Suppressor macrophage treated with lipopolysaccharide for 1 hour (primary cell): Measurements from ENCODE around the gene CLPX.
"Not testable (repeated sequence)": the region's sequence is repeated elsewhere in the genome, so short reads cannot be mapped to it uniquely, and the experiment has no call there.

Experiments used
- DNase-seq, 3 donors: peaks; one replicate each; pipeline ENCODE4 v3.0.0-alpha.2; 2020 to 2022

CLPX gene

DNA sequence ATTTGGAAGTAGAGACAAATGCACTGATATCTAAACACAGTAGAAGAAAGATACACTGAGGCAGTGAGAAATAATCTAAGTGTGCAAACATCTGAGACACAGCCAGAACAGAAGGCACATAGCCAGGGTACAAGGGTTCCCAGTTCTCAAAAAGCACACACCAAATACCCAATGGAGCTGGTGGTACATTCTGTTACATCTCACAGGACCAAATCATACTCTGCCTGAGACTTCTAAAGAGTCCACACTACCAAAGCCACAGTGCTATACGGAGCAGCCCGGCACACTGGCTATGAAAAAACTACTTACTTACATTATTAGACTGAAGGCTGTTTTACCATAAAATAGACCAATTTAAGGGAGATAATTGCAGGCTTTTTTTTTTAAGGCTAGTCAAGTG, 19.3 kb downstream of the CLPX start:
- no peak for DNase-seq

DNA sequence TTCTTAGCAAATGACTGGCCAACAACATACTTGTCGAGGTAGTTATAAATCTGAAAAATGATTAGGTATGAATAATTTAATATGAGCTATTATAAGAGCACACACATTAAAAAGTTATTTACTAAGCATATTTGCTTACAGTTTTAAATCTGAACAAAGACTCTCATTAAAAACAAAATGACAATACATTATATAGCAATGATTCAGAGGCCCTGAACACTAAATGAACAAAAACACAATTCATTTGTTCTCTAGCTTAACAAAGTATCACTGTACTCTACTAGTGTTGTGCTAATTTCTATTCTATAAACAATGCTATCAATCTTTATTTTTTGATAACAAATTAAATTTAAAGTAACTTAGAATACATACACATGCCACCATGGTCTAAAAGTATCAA, 21.0 kb downstream of the CLPX start:
- no peak for DNase-seq

DNA sequence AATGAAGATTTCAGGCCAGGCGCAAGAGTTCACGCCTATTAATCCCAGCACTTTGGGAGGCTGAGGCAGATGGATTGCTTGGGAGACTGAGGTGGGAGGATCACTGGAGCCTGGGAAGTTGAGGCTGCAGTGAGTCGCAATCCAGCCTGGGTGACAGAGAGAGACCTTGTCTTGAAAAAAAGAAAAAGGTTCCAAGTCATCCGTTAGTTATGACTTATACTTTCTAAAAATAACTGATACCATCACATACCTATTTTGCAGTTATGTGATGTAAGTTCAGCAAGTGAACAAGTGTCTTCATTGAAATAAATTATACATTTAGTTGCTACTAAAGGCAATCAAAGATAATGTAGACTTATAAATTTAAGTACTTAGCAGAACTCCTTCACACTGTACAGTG, 22.1 kb downstream of the CLPX start:
- no peak for DNase-seq

DNA sequence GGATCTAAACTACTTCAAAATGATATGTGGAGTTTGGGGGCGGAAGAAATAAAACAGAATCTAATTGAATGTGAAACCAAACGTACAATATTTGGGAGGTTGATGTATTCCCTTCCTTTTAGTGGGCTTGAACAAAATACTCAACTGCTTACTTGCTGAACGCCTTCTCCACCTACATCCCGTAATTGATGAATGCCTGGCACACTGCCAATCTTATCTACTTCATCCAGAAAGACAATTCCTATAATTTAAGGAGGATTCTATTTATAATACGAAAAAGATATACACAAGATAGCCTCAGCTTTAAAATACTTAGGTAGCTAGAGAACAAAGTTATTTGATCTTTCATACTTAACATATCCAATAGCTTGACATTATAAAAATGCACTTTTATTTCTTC, 28.4 kb downstream of the CLPX start:
- no peak for DNase-seq

DNA sequence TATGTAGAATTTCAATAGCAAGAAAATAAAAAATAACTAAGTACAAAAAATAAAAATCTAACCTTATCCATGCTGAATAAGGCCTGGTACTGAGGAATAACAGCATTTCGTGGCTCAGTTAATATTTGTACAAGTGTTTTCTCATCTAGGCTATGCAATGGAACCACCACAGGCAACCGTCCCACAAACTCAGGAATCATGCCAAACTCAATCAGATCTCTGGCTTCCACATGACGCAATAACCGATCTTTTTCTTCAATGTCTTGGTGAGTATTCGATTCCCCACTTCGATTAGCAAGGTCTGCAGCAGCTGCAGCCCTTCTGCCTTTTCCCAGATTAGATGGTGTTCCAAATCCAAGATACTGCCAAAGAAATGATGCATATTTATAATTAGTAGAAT, 30.4 kb downstream of the CLPX start:
- DNase-seq, result no peak

DNA sequence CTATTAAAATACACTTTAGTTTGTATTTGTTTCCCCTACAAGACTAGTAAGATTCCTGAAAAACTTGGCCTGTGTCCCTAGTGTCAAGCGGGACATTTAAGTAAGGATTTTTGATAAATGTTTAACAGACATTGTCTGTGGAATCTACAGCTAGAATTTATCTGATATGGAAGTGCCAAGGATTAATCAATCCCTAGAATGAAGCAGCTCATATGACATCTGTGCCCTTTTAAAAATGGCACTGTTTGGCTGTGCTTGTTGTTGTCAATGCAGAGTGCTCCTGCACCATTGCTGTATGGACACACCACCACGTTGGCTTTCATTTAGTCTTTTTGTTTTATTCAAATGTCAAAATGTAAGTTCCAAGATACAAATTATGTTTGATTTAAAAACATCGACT, 37.2 kb downstream of the CLPX start:
- DNase-seq, result no peak

DNA sequence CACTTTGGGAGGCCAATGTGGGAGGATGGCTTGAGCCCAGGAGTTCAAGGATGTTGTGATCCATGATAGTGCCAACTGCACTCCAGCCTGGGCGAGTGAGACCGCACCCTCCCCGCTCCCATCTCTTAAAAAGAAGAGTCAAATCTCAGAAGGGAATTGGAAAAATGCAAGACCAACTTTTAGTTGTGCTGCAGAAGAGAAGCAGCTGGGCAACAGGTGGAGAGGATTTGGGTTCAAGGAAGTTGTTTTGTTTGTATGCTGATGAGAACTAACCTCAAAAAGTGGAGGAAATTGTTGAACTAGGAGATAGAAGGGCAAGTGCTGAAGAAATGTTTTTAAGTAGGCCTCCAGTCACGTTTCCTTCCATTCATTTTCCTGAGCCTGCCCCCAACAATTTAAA, 38.7 kb downstream of the CLPX start:
- no peak for DNase-seq

DNA sequence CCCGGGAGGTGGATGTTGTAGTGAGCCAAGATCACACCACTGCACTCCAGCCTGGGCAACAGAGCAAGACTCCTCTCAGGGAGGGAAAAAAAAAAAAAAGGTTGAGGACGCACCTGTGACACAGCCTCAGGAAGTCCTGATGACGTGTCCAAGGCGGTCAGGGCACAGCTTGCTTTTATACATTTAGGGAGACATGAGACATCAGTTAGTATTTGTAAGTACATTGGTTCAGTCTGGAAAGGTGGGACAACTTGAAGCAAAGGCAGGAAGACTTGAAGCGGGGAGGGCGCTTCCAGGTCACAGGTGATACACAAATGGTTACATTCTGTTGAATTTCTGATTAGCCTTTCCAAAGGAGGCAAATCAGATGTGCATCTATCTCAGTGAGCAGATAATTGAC, 46.5 kb downstream of the CLPX start:
- DNase-seq, result not testable (repeated sequence)

DNA sequence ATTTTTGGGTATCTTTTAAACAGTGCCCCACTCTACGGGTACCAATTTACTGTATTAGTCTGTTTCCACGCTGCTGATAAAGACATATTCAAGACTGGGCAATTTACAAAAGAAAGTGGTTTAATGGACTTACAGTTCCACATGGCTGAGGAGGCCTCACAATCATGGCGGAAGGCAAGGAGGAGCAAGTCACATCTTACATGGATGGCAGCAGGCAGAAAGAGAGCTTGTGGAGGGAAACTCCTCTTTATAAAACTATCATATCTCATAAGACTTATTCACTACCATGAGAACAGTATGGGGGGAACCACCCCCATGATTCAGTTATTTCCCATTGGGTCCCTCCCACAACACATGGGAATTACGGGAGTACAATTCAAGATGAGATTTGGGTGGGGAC, 47.2 kb downstream of the CLPX start:
- not testable (repeated sequence) for DNase-seq

DNA sequence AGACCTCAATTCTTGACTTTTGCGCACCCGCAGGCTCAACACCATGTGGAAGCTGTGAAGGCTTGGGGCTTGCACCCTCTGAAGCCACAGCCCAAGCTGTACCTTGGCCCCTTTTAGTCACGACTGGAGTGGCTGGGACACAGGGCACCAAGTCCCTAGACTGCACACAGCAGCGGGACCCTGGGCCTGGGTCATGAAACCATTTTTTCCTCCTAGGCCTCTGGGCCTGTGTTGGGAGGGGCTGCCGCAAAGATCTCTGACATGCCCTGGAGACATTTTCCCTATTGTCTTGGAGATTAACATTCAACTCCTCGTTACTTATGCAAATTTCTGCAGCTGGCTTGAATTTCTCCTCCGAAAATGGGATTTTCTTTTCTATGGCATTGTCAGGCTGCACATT, 48.1 kb downstream of the CLPX start:
- not testable (repeated sequence) for DNase-seq

DNA sequence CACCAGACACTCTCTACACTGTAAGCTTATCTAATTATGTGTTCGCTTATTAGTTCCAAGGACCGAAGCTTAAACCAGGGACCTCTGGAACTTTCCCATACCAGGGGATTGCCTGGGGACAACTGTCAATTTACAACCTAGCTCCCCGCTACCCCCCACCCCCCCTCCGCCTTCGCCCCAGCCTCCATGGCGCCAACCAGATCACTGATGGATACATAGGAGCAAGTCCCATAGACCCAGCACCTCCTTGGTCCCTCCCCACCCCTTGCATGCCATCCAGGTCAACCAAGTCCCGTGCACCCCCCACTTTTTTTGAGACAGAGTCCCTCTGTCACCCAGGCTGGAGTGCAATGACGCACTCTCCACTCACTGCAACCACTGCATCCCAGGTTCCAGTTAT, 50.6 kb downstream of the CLPX start:
- DNase-seq, result no peak

DNA sequence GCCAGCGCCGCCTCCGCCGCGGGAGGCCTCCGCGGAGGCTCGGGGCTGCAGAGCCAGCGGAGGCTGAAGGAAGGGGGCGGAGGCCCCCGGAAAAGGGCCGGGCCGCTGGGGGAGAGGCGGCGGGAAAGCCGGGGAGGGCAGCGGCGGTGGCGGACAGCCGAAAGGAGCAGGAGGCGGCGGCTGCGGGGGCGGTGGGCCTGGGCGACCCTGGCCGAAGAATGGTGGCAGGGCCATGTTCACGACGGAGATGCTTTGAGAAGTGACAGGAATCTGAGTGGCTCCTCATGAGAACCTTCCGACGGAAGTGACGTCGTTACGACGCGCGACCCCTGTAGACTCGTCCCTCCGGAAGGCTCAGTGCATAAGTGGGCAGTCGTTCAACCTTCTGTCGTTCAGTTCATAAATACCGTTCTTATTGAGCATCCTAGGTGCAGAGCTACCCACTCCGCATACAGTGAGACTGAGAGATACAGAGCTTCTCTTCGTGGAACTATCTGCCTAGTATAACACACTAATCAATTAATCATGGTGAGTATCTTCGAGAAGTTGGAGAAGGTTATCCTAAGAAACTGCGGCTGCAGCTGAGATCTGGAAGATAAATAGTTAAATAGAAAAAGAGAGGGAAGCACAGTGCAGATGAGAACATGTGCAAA, 51.5 kb downstream of the CLPX start, which contains the start of gene PDCD7:
TSS of gene PDCD7 (minus strand) at position 261 of the 653 bp plus-strand sequence. CDS start at position 234, 27 bp downstream.
- DNase-seq, result peak; percentile 92 to 93 (median 93)

DNA sequence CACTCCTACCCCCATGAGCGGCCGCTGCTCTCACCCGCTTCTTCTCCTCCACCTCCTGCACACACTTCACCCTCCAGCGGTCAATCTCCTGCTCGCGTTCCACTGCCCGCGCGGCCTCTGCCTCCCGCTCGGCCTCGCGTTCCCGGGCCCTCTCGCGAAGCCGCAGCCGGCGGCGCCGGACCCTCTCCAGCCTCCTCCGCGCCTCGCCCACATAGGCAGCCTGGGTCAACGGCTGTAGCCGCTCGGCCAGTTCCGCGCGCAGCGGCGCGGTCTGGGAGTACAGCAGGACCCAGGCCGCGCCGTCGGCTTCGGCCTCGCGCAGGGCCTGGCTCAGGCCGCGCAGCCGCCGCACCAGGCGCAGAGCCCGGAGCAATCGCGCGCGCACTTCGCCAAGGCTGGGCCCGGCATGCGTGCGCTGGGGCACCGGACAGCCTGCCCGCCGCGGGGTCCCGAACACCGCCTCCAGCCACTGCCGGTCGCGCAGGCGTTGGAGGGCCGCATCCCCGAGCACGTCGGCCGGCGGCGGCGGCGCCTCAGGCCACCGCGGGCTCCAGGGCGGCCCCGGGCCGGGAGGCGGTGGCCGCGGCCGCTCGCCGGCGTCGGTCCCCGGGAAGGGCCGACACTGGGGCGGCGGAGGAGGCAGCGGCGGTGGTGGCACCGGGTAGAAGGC, 52.1 kb downstream of the CLPX start:
- peak; percentile 71 to 87 (median 79) for DNase-seq

DNA sequence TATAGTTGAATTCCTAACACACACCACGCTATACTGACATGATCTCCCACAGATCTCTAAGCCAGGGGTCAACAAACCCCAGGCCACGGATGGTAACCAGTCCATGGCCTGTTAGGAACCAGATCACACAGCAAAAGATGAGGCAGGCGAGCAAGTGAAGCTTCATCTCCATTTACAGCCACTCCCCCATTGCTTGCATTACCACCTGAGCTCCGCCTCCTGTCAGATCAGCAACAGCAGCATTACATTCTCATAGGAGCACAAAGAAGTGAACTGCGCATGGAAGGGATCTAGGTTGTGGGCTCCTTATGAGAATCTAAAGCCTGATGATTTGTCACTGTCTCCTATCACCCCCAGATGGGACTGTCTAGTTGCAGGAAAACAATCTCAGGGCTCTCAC, 54.2 kb downstream of the CLPX start:
- no peak for DNase-seq

DNA sequence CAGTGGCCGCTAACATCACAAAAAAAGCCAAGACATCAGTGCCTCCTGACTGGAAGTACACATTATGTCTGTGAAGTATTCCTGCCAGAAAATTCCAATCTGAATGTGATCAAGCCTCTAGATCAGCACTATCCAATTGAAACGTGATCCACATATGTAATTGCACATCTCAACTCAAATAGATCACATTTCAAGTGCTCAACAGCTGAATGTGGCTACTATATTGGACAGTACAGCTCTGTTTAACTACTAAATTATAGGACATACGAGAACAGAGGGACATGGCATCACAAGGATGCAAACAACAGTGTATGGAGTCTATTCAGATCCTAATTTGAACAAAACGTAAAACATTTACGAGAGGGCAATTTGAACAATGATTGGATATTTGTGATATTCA, 69.6 kb downstream of the CLPX start:
- no peak for DNase-seq

DNA sequence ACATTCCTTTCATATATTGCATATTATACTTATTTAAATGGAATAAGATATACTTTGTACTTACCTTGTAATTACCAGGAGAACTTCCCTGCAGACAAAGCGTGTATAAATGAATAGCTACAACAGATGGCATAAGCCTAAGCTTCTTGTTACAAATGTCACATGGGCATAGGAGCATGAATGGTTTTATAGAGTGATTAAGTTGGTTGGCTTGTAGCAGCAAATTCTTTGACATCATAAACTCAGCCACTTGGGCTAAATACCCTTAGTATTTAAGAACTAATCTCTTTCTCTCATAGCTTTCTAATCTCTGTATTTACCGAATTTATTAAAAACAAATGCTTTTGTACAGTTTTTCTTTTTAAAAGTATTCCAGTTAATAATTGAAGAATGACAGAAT, 70.1 kb downstream of the CLPX start, which contains the start of gene UBAP1L:
TSS of gene UBAP1L (minus strand) at position 115 of the 400 bp plus-strand sequence. CDS start 8,985 bp downstream, outside the sequence.
- no peak for DNase-seq

DNA sequence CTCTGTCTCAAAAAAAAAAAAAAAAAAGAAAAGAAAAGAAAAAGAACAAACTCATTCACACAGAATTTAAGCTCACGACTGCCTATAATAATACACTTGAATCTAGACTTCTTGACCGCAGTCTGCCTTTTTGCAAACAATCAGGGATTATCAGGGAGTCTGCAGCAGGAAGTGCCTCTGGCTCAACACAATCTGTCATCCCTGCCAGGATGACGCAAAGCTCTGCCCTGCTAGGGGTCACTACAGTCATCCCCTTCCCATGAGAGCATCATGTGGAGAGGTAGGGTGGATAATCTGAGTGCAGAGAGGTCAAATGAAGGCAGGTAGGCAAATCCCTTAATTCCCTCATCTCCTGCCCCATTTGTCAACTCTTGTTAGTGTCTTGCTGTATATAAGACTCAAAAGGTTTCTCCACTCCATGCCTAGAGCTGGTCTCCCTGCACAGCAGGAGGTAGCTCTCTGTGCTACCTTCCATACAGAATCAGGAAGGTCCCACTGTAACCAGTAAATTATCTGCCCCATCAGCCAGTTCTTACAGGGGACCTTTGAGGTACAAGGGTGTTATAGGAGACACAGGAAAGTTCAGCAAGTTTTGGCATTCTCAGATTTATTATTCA, 74.4 kb downstream of the CLPX start:
- DNase-seq, result no peak

DNA sequence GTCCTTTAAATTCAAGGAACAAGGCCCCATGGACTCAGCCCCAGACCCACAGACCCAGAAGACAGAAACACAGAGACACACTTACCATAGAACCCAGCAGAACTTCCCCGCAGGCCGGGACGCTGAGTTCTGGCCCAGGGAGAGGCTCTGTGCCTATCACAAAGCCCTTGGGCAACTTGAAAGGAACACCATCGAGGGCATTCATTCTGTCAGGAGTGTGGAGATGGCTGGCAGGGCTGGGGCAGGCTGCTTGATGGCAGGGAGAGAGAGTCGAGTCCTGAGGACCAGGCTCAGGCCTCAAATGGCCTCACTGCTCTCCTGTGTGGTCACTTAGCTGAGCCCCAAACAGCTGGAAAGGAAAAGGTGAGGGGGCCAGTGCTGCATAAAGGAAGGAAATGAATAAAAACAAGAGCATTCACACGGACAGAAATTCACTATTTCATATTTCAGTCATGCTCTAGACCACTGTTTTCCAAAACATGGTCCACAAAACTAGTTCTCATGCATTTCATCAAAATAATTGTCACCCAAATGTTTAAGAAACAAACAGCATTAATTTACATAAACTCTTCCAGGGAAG, 79.0 kb downstream of the CLPX start:
- no peak for DNase-seq

DNA sequence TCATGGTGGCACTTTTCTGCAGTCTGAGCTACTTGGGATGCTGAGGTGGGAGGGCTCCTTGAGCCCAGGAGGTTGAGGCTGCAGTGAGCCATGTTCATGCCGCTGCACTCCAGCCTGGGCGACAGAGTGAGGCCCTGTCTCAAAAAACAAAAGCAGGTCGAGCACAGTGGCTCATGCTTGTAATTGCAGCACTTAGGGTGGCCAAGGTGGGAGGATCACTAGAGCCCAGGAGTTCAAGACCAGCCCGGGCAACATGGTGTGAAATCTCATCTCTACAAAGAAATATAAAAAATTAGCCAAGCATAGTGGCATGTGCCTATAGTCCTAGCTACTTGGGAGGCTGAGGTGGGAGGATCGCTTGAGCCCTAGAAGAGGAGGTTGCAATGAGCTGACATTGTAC, 80.1 kb downstream of the CLPX start:
- no peak for DNase-seq

DNA sequence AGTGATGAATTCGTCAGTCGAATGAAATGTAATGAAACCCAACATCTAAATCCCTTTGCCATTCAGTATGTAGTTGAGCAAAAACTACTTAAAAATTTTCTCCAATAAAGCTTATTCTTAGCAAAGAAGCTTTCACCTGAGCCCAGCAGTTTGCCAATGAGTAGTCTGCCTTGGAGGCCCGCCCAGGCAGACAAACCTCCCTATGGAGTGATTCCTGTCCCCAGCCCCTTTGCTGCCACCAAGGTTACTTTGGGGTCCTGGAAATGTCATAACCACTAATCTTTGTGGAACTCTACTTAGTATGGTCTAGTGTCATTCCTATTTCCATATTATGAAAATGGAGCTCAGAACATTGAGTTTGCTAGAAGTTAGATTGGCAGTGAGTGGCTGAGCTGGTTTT, 82.2 kb downstream of the CLPX start:
- DNase-seq, result no peak

DNA sequence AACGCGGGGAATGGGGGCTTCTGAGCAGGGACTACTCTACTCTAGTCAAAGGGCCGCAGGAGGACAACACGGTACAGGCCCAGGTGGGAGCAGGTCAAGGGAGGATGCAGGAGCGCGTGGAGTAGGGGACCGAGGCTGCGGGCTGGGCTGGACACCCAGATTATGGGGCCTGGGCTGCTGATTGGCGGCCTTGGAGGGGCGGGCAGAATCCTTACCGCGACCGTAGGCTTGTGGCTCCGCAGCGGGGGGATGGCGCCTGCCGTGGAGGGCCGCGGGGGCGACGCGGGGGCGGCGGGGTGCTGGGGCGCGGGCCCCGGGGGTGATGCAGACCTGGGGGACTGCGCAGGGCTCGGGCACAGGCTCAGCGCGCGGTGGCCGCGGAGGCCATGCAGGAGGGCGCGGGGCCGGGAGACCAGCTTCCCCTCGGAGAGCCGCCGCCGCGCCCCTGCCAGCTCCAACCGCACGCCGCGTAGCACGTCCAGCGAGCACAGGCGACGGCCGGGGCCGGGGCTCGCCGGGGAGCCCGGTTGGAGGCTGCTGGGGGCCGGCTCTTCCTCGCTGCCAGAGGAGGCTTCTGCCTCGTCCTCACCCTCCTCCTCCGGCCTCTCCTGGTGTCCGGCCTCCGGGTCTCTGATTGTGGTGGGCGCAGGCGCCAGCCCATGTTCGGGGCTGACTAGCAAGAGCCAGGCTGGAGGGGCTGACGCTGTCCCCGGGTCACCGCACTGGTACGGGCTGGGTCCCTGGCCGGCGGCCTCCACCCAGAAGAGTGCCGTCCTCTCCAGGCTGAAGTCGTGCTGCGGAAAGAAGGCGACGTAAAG, 83.0 kb downstream of the CLPX start:
- no peak for DNase-seq

DNA sequence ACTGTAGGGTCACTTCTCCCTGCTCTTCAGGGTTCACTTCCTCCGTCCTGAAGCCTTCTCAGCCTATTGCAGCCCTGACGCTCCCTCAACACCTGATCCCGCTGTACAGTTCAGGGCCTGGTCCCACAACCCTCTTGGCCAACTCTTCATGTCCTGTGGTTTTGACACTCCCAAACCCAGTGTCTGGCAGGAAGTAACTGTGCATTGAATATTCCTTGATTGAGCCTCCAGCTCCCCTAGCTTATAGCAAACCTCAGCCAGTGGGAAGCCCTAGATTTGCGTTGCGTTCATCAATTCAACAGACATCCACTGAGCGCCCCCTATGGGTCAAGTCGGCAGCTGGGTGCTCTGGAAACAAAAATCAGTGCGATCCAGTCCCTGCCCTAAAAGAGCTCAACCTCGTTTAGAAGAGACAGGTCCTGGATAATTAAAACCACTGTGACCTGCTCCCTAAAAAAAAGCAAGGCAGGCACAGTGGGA, 83.7 kb downstream of the CLPX start:
- peak; percentile 70 to 89 (median 79) for DNase-seq

DNA sequence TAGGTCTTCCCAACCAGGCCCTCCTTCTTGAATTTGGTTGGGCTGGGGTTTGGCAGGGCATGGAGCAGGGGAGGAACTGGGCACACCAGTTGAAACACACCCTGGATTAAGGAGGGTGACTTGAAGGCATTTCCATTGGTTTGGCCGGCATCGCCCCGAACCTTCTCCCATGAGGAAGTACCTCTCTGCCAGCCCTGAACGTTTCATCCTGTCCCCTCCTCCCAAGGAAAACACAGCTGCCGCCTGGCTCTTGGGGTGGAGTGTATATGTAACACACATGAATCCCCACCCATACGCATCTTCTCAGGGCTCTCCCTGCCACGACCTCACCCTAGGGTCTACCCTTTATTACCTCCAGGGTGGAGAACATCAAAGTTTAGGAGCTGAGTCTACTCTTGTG, 84.7 kb downstream of the CLPX start:
- no peak for DNase-seq
